ENCODE results near the gene TMEM123. TPM values are rescaled to one million over a fixed set of nuclear protein-coding genes. Genes with fewer than 3 reads are reported as not detected.

Gene TMEM123
- total RNA-seq, 6 experiments from 2014 or later: 128 to 197 (median 161) TPM

DNA sequence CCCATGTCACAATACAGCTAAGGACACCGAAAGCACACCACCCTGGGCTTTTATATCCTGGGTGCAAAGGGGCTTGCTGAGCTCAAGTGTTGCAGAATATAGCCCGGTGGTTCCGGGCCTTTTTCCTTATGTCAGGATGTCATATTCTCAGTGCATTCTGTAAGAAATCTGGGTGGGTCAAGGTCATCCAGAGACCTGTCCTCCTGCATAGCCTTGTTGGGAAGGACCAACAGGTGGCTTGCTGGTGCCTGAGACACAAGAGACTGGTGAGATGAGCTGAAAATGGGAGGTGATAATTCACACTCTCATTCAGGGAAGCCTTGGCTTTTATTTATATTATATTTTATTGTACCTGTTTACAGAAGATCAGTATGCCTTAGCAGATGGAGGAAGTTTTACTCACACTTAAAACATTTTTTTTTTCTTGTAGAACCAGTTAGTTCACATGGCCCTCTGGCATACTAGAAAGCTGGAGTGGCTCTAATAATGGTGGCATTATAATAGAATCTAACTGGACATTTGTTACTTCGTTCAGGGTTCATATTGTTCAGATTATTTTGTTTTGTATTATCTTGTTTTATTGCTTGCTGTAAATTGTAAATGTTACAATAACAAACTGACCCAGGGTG, 14.6 kb upstream of the TMEM123 start:
- TF ChIP-seq, protein P1, sequence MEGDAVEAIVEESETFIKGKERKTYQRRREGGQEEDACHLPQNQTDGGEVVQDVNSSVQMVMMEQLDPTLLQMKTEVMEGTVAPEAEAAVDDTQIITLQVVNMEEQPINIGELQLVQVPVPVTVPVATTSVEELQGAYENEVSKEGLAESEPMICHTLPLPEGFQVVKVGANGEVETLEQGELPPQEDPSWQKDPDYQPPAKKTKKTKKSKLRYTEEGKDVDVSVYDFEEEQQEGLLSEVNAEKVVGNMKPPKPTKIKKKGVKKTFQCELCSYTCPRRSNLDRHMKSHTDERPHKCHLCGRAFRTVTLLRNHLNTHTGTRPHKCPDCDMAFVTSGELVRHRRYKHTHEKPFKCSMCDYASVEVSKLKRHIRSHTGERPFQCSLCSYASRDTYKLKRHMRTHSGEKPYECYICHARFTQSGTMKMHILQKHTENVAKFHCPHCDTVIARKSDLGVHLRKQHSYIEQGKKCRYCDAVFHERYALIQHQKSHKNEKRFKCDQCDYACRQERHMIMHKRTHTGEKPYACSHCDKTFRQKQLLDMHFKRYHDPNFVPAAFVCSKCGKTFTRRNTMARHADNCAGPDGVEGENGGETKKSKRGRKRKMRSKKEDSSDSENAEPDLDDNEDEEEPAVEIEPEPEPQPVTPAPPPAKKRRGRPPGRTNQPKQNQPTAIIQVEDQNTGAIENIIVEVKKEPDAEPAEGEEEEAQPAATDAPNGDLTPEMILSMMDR (IDR thresholded peaks at IDR 0.05): no peak
- H3K27ac Mint-ChIP-seq: no peak overlapping the region
- H3K4me3 Mint-ChIP-seq: no peak overlapping the region
- peaks cover 30% of the 10 kb centered on the region for H3K4me1 Mint-ChIP-seq (ENCODE audit: low read depth)
- H3K9me3 Mint-ChIP-seq: no peaks in the 10 kb centered on the region
- no peaks in the 10 kb centered on the region; the same call in 1 of the 2 replicates for H3K27me3 Mint-ChIP-seq (ENCODE audit: insufficient read depth)
- DNase-seq: no peak
- H3K36me3 Mint-ChIP-seq (ENCODE audit: low read depth): no peaks in the 10 kb centered on the region

DNA sequence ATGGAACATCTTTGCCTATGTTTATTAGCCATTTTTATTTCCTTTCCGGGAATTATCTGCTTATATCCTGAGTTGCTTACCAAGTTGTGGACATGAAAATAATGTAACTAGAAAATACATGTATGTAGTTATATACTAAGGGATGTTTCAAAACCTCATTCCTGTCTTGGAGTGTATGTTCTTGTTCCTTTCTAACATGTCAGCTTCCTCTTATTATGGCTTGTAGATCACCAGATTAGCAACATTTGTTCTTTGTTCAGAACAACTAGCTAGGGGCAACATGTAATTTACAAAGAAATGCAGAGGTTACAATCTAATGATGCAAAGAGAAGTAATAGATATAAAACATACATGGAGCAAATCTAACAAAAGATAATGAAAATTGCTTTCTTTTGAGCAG, 13.1 kb upstream of the TMEM123 start:
- Mint-ChIP-seq H3K27ac (no peak overlapping the region), H3K27me3 (ENCODE audit: insufficient read depth) (no peaks in the 10 kb centered on the region), H3K4me3 (no peak overlapping the region), H3K4me1 (ENCODE audit: low read depth) (peaks cover 27% of the 10 kb centered on the region), H3K9me3 (no peaks in the 10 kb centered on the region), H3K36me3 (ENCODE audit: low read depth) (no peaks in the 10 kb centered on the region)
- TF ChIP-seq, protein P1 (IDR thresholded peaks at IDR 0.05): no peak
- DNase-seq: no peak

DNA sequence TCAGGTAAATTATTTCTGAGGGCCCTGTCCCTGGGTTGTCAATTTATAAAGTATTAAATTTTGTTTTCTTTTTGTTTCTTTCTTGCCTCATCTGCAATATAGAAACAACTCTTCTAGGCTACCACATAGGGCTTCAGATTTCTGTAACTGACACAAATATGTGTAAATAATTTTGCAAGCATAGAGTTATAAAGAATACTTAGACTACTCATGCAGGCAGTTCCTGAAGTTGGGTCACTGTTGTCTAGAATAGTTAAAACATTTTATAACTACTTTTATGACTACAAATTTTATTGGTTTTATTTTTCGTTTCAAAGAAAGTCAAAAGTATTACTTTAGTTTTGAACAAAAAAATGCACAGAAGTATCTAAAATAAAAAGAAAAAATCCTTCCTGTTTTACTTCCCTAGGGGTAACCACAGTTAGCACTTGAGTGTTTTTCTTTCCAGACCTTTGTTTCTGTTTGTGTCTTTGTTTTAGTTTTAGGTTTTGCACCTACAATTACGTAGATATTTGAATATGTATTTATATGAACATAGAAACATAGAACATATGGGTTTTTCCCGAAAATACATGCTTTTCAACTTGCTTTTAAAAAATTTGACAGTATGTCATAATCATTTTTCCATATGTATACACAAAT, 12.4 kb upstream of the TMEM123 start:
- TF ChIP-seq, protein P1 (IDR thresholded peaks at IDR 0.05): no peak
- Mint-ChIP-seq H3K9me3 (no peaks in the 10 kb centered on the region), H3K36me3 (ENCODE audit: low read depth) (no peaks in the 10 kb centered on the region), H3K27me3 (ENCODE audit: insufficient read depth) (no peaks in the 10 kb centered on the region), H3K4me1 (ENCODE audit: low read depth) (peaks cover 25% of the 10 kb centered on the region), H3K4me3 (no peak overlapping the region), H3K27ac (no peak overlapping the region)
- no peak for DNase-seq

DNA sequence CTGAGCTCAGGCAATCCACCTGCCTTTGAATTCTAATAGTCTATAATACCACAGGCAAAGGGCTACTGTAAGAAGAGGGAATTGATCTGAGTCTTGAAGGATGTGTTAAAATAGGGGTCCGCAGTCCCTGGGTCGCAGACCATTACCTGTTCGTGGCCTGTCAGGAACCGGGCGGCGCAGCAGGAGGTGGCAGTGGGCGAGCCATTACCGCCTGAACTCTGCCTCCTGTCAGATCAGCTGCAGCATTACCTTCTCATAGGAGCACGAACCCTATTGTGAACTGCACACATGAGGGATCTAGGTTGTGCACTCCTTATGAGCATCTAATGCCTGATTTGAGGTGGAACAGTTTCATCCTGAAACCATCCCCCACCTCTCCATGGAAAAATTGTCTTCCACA, 11.5 kb upstream of the TMEM123 start:
- no peaks in the 10 kb centered on the region for H3K9me3 Mint-ChIP-seq
- H3K4me3 Mint-ChIP-seq: no peak overlapping the region
- H3K27me3 Mint-ChIP-seq (ENCODE audit: insufficient read depth): peaks cover 2% of the 10 kb centered on the region; the same call in 1 of the 2 replicates
- TF ChIP-seq, protein P1 (IDR thresholded peaks at IDR 0.05): no peak
- no peak overlapping the region for H3K27ac Mint-ChIP-seq
- H3K36me3 Mint-ChIP-seq (ENCODE audit: low read depth): no peaks in the 10 kb centered on the region
- DNase-seq: no peak
- H3K4me1 Mint-ChIP-seq (ENCODE audit: low read depth): peaks cover 15% of the 10 kb centered on the region

DNA sequence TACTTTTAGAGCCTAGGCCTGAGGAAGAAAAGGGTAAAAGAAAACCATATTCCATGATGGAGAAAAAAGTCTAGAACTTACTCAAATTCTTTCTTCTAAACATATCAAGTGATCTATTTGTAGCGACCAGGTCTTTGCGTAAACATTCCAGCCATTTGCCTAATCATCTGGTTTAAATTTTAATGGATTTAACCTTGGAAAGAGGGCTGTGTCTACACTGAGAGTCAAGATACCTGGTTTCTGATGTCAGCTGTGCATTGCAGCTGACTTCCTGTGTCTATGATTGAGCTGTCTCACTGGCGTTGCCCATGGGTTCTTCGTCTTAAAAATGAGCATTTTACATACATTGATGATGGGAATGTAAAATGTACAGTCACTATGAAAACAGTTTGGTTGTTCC, 10.0 kb upstream of the TMEM123 start:
- no peak for DNase-seq
- Mint-ChIP-seq H3K27ac (no peak overlapping the region), H3K36me3 (ENCODE audit: low read depth) (no peaks in the 10 kb centered on the region), H3K4me3 (no peak overlapping the region), H3K27me3 (ENCODE audit: insufficient read depth) (peaks cover 2% of the 10 kb centered on the region; the same call in 1 of the 2 replicates), H3K4me1 (ENCODE audit: low read depth) (peaks cover 1% of the 10 kb centered on the region; the same call in 1 of the 2 replicates), H3K9me3 (no peaks in the 10 kb centered on the region)
- TF ChIP-seq, protein P1 (IDR thresholded peaks at IDR 0.05): no peak
